Right lobe of liver (tissue), 4 donors: ENCODE data around the gene RBFOX2.

Experiments used
- CTCF ChIP-seq, 4 donors: fragments of 200-600 bp in 3 of 4; fragments of 450-650 bp in 1 of 4; IDR thresholded peaks; one replicate each; pipeline versions ENCODE4 v1.5.1 to v1.8.0; 2016 to 2022; ENCODE audit warnings: antibody characterized with exemption in 4 of 4, mild to moderate bottlenecking in 2 of 4
- POLR2A ChIP-seq: fragments of 450-650 bp; IDR thresholded peaks from one replicate; pipeline ENCODE4 v1.6.1; 2017; ENCODE audit warnings: antibody characterized with exemption, mild to moderate bottlenecking
- donor health status: DM: no; HTN: no; CAD: no.
- donor health status: DM: no; HTN: no; CAD: no.
- donor health status: DM: no; HTN: yes; CAD: no.

GRCh38 chr22:35844886-35845285 lies 183.7 kb downstream of the RBFOX2 start:
- no peak for TF ChIP-seq CTCF (IDR thresholded peaks at IDR 0.05)
- no peak for TF ChIP-seq POLR2A
